Lower leg skin (tissue), 3 donors: Measurements from ENCODE around the gene TBX4.

Source experiments
- POLR2A ChIP-seq, 2 donors: fragments of 450-650 bp; IDR thresholded peaks; one replicate each; pipeline ENCODE4 v1.6.1; 2016 to 2017; ENCODE audit warnings: antibody characterized with exemption in 2 of 2, mild to moderate bottlenecking in 1 of 2, moderate library complexity in 1 of 2
- TF ChIP-seq, protein P1 (sequence below), 3 donors: fragments of 450-650 bp; IDR thresholded peaks; one replicate each; pipeline ENCODE4 v1.5.1; 2016; ENCODE audit warnings: antibody characterized with exemption in 3 of 3, mild to moderate bottlenecking in 3 of 3, moderate library complexity in 2 of 3

- TF ChIP-seq, protein P1, sequence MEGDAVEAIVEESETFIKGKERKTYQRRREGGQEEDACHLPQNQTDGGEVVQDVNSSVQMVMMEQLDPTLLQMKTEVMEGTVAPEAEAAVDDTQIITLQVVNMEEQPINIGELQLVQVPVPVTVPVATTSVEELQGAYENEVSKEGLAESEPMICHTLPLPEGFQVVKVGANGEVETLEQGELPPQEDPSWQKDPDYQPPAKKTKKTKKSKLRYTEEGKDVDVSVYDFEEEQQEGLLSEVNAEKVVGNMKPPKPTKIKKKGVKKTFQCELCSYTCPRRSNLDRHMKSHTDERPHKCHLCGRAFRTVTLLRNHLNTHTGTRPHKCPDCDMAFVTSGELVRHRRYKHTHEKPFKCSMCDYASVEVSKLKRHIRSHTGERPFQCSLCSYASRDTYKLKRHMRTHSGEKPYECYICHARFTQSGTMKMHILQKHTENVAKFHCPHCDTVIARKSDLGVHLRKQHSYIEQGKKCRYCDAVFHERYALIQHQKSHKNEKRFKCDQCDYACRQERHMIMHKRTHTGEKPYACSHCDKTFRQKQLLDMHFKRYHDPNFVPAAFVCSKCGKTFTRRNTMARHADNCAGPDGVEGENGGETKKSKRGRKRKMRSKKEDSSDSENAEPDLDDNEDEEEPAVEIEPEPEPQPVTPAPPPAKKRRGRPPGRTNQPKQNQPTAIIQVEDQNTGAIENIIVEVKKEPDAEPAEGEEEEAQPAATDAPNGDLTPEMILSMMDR (IDR thresholded peaks at IDR 0.05): no peak
- TF ChIP-seq POLR2A (IDR thresholded peaks at IDR 0.05): no peak
These were observed 45.7 kb upstream of the TBX4 start for GRCh38 chr17:61406537-61406845.
